22Rv1 (cell line): ENCODE measurements around the gene TTYH1.
A peak's percentile ranks its signal among the peaks of the same experiment; 100 is the strongest.

ENCODE experiments used
- H3K27ac ChIP-seq: fragments of 450-650 bp; 2 replicates; pipeline ENCODE4 v1.5.1; 2017
- CTCF ChIP-seq: fragments of 450-650 bp; IDR thresholded peaks from 2 replicates; pipeline ENCODE4 v1.5.1; 2017; ENCODE audit warnings: mild to moderate bottlenecking
- ZFX ChIP-seq: fragments of 450-650 bp; IDR thresholded peaks from 2 replicates; pipeline ENCODE4 v1.6.1; 2017; ENCODE audit warnings: antibody characterized with exemption, borderline replicate concordance

Gene TTYH1

DNA sequence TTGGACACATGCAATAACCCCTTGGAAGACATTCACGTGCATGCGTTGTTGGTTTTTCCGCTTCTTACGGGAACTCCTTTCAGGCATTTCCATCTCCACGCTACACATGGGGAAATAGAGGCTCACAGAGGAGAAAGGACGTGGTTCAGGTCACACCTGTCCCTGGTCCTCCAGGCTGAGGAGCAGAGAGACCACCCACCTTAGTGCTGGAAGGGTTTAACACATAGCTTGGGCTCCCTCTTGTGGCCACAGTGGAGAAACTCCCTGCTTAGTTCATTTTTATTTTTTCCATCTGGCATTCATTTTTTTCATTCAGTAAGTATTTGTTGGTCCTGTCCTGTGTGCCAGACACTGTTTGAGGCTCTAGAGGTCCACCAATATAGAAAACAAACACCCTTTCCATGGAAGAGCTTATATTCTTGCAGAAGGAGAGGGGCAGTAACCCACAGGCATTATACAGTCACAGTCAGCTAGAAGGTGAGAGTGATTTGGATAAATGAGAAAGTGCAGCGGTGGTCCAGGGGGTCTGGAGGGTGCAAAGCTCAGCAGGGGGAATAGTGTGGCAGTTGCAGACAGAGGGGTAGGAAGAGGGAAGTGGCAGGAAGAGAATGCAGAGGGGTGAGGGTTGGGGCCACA, 24.2 kb upstream of the TTYH1 start:
- TF ChIP-seq CTCF, result peak; percentile 90
- TF ChIP-seq ZFX, result no peak
- H3K27ac ChIP-seq, result no peak overlapping the region

DNA sequence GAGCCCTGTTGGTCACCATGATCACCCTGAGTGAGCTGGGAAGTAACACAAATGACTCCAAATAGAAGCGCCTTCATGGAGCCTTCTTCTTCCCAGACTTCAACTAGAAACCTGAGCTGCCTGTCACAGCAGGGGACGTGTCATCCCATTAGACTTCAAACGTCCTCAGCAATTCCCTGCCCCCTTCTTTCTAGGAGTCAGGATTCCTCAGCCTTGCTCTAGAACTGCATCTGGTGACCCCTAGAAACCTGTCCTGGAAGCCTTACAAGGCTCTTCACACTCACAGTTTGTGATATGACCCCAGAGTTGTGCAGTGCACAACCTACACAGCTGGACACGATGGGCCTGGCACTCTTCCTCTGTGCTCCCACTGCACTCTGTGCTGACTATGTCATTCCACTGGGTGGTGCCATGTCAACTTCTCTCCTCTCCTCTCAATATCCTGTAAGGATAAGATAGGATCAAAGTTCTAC, 23.6 kb upstream of the TTYH1 start:
- no peak overlapping the region for H3K27ac ChIP-seq
- TF ChIP-seq CTCF, result no peak
- no peak for TF ChIP-seq ZFX

DNA sequence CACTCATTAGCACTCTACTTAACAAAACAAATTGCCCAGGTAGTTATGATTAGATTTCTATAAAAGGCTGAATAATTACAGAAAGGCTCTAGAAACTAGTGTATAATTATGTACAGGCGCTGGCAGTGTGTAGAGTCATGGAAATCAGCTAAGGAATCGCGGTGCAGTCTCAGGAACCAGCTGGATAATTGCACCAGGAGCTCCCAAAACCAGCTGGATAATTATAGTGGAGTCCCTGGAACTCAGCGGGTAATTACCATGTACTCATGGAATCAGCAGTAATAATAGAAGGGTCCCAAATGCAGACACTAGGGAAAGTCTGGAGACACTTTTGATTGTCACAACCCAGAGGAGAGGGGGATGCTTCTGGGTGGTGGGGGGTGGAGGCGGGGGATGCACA, 23.2 kb upstream of the TTYH1 start:
- H3K27ac ChIP-seq, result no peak overlapping the region
- TF ChIP-seq CTCF (no peak), ZFX (no peak)

GRCh38 chr19:54393381-54393780, 21.9 kb upstream of the TTYH1 start:
- TF ChIP-seq ZFX (no peak), CTCF (no peak)
- H3K27ac ChIP-seq, result no peak overlapping the region

- no peak overlapping the region for H3K27ac ChIP-seq
- TF ChIP-seq CTCF, result no peak
- TF ChIP-seq ZFX, result no peak
Observed at GRCh38 chr19:54395685-54396084, 19.6 kb upstream of the TTYH1 start.

GRCh38 chr19:54399189-54399588, 16.1 kb upstream of the TTYH1 start:
- H3K27ac ChIP-seq, result no peak overlapping the region

More at GRCh38 chr19:54399189-54399588, 16.1 kb upstream of the TTYH1 start:
- TF ChIP-seq CTCF, result no peak
- TF ChIP-seq ZFX, result no peak
